HepG2 (cell line): Measurements from ENCODE around the gene FGGY. TPM values are rescaled to one million over a fixed set of nuclear protein-coding genes. Genes with fewer than 3 reads are reported as not detected.
A peak's percentile ranks its signal among the peaks of the same experiment; 100 is the strongest.

Experiments used
- ARID3A ChIP-seq: IDR thresholded peaks from 2 replicates; pipeline ENCODE4 v1.6.1; 2012; ENCODE audit warnings: low read depth, low read length, improper control_type of control experiment
- BCL6 ChIP-seq: IDR thresholded peaks from 2 replicates; pipeline ENCODE4 v1.6.1; 2016; ENCODE audit warnings: missing genetic modification reagents, missing compliant biosample characterization
- GLMP ChIP-seq: sonication (generic); formaldehyde crosslinking; IDR thresholded peaks from 2 replicates; pipeline ENCODE4 v1.9.0; 2021; ENCODE audit warnings: missing genetic modification reagents, mild to moderate bottlenecking, borderline replicate concordance
- HNF1B ChIP-seq: sonication (generic); formaldehyde crosslinking; IDR thresholded peaks from 2 replicates; pipeline ENCODE4 v1.5.1; 2020; ENCODE audit warnings: mild to moderate bottlenecking, moderate library complexity, missing genetic modification reagents
- HOXA7 ChIP-seq: sonication (generic); formaldehyde crosslinking; IDR thresholded peaks from 2 replicates; pipeline ENCODE4 v1.8.1; 2022; ENCODE audit warnings: mild to moderate bottlenecking, missing genetic modification reagents, moderate library complexity
- IRF2 ChIP-seq: IDR thresholded peaks from 2 replicates; pipeline ENCODE4 v1.6.1; 2018; ENCODE audit warnings: missing genetic modification reagents, missing compliant biosample characterization
- KDM5B ChIP-seq: sonication (generic); formaldehyde crosslinking; IDR thresholded peaks from 2 replicates; pipeline ENCODE4 v1.4.0; 2020; ENCODE audit warnings: missing genetic modification reagents, mild to moderate bottlenecking, borderline replicate concordance
- NR0B2 ChIP-seq: sonication (generic); formaldehyde crosslinking; IDR thresholded peaks from 2 replicates; pipeline ENCODE4 v1.4.0; 2020; ENCODE audit warnings: mild to moderate bottlenecking, missing genetic modification reagents
- PRPF4 ChIP-seq: fragments of 200-400 bp; formaldehyde crosslinking; IDR thresholded peaks from 2 replicates; pipeline ENCODE4 v1.6.1; 2016; ENCODE audit warnings: low read length, low read depth; ENCODE audit not compliant: poor library complexity, severe bottlenecking
- THAP11 ChIP-seq: IDR thresholded peaks from 2 replicates; pipeline ENCODE4 v1.6.1; 2016; ENCODE audit warnings: missing biosample characterization, missing genetic modification reagents
- ZC3H4 ChIP-seq: sonication (generic); formaldehyde crosslinking; IDR thresholded peaks from 2 replicates; pipeline ENCODE4 v1.4.0; 2020; ENCODE audit warnings: missing genetic modification reagents, borderline replicate concordance
- ZNF382 ChIP-seq: sonication (generic); formaldehyde crosslinking; IDR thresholded peaks from 2 replicates; pipeline ENCODE4 v1.5.0; 2020; ENCODE audit warnings: missing genetic modification reagents, mild to moderate bottlenecking, borderline replicate concordance
- ZNF468 ChIP-seq: sonication (generic); formaldehyde crosslinking; IDR thresholded peaks from 2 replicates; pipeline ENCODE4 v1.8.0; 2022; ENCODE audit warnings: mild to moderate bottlenecking, moderate library complexity, missing genetic modification reagents
- ZNF616 ChIP-seq: sonication (generic); formaldehyde crosslinking; IDR thresholded peaks from 2 replicates; pipeline ENCODE4 v1.5.0; 2020; ENCODE audit warnings: low read depth, mild to moderate bottlenecking, missing genetic modification reagents
- ZNF678 ChIP-seq: sonication (generic); formaldehyde crosslinking; IDR thresholded peaks from 2 replicates; pipeline ENCODE4 v1.4.0; 2020; ENCODE audit warnings: mild to moderate bottlenecking, missing genetic modification reagents
- ZNF704 ChIP-seq: sonication (generic); formaldehyde crosslinking; IDR thresholded peaks from 2 replicates; pipeline ENCODE4 v1.8.1; 2023; ENCODE audit warnings: mild to moderate bottlenecking, inconsistent platforms, moderate library complexity, missing genetic modification reagents, borderline replicate concordance
- ZXDC ChIP-seq: sonication (generic); formaldehyde crosslinking; IDR thresholded peaks from 2 replicates; pipeline ENCODE4 v1.5.0; 2020; ENCODE audit warnings: mild to moderate bottlenecking, missing genetic modification reagents
- polyA plus RNA-seq, 8 experiments: library from polyadenylated mRNA; depleted of rRNA in 3 of 8; stranded (reverse) in 7 of 8; unstranded in 1 of 8; fragments of >200 nt; fragmentation: Illumina TruSeq in 4 of 8; extraction: Trizol in 4 of 8; gene quantifications; 2 replicates each; pipeline versions ENCODE4 v1.2.1 to v1.2.3, GENCODE V29; 2011 to 2016; ENCODE audit warnings: low read depth in 4 of 8, missing spikeins in 1 of 8, mixed read lengths in 1 of 8; ENCODE audit not compliant: insufficient read depth in 1 of 8
- total RNA-seq, 5 experiments: library from RNA; depleted of rRNA; stranded (reverse); fragments of >200 nt; fragmentation: Illumina TruSeq; extraction: Trizol; gene quantifications; 2 replicates each; pipeline ENCODE4 v1.2.3, GENCODE V29; 2016; ENCODE audit warnings: low read depth in 1 of 5
- TF ChIP-seq, protein P1 (sequence below): sonication (generic); formaldehyde crosslinking; IDR thresholded peaks from 2 replicates; pipeline ENCODE4 v1.4.0; 2020; ENCODE audit warnings: missing genetic modification reagents, mild to moderate bottlenecking, borderline replicate concordance

Gene FGGY
- total and polyA plus RNA-seq, 2 of the 13 experiments (the other 11 are each of a cell fraction or from before 2014, with no cell fraction given): 15.7 to 27.5 TPM

GRCh38 chr1:59549903-59550302, 253.0 kb downstream of the FGGY start (continued):
- TF ChIP-seq, protein P1, sequence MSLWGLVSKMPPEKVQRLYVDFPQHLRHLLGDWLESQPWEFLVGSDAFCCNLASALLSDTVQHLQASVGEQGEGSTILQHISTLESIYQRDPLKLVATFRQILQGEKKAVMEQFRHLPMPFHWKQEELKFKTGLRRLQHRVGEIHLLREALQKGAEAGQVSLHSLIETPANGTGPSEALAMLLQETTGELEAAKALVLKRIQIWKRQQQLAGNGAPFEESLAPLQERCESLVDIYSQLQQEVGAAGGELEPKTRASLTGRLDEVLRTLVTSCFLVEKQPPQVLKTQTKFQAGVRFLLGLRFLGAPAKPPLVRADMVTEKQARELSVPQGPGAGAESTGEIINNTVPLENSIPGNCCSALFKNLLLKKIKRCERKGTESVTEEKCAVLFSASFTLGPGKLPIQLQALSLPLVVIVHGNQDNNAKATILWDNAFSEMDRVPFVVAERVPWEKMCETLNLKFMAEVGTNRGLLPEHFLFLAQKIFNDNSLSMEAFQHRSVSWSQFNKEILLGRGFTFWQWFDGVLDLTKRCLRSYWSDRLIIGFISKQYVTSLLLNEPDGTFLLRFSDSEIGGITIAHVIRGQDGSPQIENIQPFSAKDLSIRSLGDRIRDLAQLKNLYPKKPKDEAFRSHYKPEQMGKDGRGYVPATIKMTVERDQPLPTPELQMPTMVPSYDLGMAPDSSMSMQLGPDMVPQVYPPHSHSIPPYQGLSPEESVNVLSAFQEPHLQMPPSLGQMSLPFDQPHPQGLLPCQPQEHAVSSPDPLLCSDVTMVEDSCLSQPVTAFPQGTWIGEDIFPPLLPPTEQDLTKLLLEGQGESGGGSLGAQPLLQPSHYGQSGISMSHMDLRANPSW (CRISPR knock-in tag): no peak
- no peak for TF ChIP-seq ZXDC (CRISPR knock-in tag)
- peak; percentile 54 for TF ChIP-seq BCL6 (CRISPR knock-in tag)
- TF ChIP-seq ZNF468 (CRISPR knock-in tag): no peak
- no peak for TF ChIP-seq HNF1B (CRISPR knock-in tag)
- peak; percentile 57 for TF ChIP-seq THAP11 (CRISPR knock-in tag)
- TF ChIP-seq ZNF678 (CRISPR knock-in tag): no peak
- no peak for TF ChIP-seq HOXA7 (CRISPR knock-in tag)
- no peak for TF ChIP-seq ZNF382 (CRISPR knock-in tag)
- TF ChIP-seq IRF2 (CRISPR knock-in tag): no peak
- TF ChIP-seq ZNF704 (CRISPR knock-in tag): no peak
- TF ChIP-seq ZC3H4: no peak
- TF ChIP-seq PRPF4: no peak
- TF ChIP-seq GLMP (CRISPR knock-in tag): no peak
- TF ChIP-seq ZNF616: no peak
- peak; percentile 26; the same call in 1 of the 2 replicates for TF ChIP-seq ARID3A
- no peak for TF ChIP-seq NR0B2 (CRISPR knock-in tag)
- no peak for TF ChIP-seq KDM5B
